NCI-H1694 treated with DMSO at 0.1 percent for 48 hours (cell line): ENCODE measurements around the gene SRMS.

ENCODE experiments used
- DNase-seq: peaks from one replicate; lab custom pipeline; 2025; lab: John Stamatoyannopoulos, UW

Gene SRMS, protein sequence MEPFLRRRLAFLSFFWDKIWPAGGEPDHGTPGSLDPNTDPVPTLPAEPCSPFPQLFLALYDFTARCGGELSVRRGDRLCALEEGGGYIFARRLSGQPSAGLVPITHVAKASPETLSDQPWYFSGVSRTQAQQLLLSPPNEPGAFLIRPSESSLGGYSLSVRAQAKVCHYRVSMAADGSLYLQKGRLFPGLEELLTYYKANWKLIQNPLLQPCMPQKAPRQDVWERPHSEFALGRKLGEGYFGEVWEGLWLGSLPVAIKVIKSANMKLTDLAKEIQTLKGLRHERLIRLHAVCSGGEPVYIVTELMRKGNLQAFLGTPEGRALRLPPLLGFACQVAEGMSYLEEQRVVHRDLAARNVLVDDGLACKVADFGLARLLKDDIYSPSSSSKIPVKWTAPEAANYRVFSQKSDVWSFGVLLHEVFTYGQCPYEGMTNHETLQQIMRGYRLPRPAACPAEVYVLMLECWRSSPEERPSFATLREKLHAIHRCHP

DNA sequence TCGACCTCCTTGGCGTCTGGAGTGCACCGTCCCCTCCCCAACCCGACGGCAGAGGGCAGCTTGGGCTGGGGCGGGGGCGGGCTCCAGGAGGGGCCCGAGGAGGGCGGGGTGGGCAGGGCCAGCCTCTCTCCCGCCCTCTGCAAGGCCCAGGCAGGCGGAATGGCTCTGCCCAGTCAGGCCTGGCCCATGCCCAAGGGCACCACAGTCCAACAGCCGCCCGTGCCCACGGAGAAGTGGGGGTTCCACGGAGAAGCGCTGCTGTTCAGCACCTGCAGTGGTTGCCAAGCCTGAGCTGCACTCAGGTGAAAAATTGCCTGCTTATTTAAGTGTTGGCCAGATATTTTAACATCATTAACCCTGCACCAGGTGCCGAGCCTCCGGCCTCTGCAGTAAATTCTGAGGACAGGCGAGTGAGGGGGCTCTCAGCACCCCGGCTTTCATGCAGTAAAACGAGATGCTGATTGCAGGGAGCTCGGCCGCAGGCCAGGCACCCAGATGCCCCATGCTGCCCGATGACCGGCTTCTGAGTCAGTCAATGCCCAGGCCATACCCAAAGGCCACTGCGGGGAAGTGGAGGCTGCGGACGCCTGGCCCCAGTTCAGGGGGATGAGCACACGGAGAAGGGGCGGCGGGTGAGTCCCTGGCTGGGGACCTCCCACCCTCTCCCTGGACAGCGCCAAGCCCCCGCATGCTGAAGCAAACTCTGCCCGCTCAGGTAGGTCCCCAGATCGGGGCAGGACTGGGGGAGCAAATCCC lies at the start of gene SRMS:
TSS of gene SRMS (minus strand) at position 25 of the 756 bp plus-strand sequence. CDS start 286 bp downstream, outside the sequence.
- no peak for DNase-seq

DNA sequence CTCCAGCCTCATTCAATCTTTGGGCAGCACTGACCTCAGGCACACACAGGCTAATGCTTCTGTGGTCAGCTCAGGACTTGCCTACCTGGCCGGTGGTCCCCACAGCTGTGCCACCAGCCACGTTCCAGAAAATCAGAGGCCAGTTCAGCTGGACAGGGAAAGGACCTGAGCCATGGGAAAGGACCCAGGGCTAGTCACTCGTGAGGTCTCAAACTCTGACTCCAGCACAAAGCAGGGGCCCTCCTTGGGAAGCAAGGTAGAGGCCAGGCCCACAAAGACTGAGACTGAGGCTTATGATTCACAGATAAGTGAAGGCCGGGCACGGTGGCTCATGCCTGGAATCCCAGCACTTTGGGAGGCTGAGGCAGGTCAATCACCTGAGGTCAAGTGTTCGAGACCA lies 48.9 kb upstream of the SRMS start:
- DNase-seq = no peak

DNA sequence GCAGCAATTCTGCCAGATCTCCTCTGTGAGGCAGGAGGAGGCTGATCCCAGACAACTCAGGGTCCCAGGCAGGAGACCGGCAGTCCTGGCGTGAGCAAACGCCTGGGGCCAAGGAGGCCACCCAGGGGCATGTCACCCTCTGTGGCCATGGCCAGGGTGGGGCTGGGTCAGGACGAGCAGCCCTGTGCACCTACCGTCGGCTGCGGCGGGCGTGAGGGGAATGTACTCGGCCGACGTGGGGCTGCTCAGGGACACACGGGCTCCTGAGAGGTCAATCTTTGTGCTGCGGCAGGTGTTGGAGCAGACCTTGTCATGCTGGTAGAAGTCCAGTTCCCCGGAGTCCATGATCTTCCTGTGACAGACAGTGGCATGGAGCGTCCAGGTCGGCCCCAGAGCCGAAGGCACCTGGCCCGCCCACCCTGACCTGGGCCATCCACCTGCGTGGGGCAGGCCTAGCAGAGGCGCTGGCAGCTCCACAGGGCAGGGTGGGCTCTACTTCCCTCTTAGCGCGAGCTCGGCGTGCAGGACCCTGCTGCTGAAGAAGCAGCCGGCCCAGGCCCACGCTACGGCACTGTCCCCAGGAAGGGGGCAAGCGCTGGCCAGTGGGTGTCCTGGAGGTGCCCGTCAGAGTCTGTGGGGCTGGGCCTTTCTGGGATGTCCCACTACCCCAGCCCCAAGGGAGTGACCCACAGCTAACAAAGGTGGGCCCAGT lies 48.0 kb upstream of the SRMS start:
- no peak for DNase-seq

DNA sequence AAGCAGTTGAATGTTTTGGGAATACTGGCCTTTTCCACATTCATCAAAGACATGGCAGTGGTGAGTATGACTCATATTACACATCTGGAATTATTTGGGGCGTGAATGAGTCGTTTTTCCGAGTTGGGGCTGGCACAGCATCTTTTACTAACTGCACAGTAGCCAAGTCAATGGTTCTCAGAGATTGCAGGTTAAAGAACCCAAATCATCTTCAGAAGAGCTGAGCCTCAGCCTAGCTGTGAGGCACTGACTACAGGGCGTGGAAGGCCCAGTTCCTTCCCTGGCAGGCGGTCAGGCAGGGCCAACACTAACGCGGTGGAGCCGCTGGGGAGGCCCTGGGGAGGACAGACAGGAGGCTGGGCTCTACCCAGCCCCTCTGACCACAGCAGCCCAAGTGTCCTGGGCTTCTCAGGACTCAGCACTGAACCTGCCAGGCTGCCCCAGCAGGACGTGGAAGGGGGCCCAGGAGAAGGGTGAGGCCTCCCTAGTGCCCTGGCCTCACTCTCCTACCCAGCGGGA lies 46.6 kb upstream of the SRMS start:
- DNase-seq = no peak

DNA sequence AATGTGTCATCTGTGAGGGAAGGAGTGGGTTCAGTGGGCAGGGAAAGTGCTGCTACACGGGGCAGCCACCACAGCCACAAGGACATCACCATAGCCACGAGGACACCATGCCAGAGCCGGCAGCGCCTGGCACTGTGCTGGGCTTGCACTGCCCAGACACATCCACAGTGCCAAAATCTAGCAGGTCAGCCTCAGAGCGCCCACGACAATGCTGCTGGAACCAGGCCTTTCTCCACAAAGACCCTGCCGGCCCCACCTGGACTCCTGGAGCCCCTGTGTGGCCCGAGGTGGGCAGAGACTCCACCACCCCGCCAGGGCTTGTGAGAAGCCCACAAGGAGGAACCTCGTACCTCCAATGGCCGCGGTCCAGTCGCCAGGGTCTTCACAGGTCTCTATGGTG lies 45.1 kb upstream of the SRMS start:
- no peak for DNase-seq

DNA sequence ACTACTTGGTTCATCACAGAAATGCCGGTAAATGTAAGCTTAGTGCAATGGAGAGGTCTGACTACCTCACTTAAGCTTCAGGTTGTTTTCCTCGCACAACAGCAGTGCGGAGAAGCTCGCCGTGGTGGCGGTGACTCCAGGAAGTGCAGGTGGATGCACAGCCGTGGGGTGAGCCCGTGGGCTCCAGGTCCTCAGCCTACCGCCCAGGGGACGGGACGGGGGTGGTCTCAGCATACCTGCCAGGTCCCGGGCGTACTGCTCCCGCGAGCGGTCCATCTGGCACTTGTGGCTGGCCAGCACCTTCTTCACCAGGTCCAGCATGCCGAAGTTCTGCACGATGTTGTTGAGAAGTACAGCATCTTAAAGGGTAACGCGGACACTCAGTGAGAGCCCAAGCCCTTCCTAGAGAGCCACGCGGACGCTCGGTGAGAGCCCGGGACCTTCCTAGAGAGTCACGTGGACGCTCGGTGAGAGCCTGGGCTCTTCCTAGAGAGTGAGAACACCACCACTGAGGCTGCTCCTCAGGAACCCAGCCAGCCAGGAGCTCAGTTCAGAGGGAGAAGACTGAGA lies 44.3 kb upstream of the SRMS start:
- DNase-seq = no peak

DNA sequence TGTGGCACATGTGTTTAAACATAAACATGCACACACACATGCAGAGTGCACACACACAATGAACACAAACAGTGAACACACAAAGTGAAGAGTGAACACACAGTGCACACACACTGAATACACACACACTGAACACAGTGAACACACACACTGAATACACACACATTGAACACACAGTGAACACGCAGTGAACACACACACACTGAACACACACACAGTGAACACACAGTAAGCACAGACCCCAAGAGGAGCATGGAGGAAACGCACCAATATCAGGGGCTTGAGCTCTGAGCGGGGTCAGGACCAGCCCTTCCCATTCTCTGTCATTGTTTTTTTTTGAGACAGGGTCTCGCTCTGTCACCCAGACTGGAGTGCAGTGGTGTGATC lies 43.6 kb upstream of the SRMS start:
- no peak for DNase-seq

DNA sequence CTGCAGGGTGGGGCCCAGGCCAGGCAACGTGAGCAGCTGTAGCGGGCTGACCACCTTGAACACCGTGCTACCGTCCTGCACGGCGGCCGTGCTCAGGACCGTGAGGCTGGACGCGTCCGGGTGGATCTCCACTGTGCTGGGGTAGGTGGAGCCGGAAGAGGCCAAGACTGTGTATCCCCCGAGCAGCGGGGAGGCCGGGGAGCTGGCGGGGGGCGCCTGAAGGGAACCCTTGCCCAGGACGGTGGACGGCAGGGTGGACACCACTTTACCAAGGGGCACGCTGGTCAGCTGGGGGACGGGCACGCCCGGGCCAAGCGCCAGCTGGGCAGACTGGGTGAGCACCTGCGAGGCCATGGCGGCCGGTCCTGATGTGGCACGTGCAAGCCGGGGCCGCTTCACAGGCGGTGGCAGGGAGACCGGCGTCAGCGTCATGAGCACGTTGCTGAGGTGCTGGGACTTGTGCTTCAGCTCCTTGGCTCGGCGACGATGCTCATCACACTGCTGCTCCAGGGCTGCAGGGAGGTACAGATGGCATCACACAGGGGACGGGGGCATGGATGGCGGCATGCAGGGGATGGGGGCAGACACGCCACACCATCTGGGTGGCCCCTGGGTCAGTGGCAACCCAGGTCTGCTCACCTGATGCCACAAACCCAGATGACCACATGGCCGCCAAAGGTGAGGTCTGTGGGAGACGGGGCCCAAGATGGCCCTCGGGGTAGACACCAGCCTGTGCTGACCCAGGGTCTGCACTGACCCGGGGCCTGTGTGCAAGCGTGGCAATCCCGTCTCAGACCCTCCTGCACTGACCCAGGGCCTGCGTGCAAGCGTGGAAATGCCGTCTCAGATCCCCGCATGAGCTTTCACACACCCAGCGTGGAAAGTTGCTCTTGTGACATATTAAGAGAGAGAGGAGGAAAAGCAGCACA lies 42.9 kb upstream of the SRMS start:
- DNase-seq = no peak

DNA sequence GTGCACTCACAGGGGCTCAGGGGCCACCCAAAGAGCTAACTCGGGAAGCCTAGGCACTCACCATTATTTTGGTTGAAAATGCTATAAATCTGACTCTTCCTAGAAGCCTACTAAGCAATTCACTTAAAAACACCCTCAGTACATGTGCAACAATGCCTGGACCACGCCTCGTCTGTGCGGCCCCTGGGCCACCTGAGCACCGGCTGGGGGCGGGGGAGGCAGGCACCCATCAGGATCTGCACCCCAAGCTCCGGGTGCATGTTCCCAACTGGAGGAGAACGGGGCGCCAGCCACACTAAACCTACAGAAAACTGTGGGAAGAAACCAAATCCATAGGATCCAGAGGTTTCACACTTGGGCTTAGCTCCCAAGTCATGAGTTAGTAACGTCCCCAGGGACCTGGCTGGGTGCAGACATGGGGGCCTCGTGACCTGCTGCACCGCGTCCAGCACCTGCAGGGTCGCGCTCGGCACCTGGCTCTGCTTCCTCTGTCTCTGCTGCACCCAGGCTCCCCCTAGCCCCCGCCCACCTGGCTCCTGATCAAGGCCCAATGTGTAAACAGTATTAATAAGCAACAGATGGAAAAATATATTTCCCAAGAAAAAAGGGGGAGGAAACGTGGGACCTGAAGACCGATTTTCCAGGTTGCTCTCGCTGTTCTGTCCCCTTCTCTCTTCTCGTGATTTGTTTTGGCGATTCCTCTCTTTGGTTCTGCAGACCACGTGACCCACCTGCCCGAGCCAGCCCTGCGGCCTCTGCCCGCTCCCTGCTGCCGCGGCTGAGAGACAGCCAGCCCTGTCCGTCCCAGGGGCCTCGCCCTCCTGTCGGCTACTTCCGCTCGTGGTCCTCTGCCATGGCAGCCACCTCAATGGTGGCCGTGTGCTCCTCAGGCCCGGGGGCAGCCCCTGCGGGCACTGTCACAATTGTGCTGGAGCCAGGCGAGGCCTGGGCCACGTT lies 42.0 kb upstream of the SRMS start:
- no peak for DNase-seq

DNA sequence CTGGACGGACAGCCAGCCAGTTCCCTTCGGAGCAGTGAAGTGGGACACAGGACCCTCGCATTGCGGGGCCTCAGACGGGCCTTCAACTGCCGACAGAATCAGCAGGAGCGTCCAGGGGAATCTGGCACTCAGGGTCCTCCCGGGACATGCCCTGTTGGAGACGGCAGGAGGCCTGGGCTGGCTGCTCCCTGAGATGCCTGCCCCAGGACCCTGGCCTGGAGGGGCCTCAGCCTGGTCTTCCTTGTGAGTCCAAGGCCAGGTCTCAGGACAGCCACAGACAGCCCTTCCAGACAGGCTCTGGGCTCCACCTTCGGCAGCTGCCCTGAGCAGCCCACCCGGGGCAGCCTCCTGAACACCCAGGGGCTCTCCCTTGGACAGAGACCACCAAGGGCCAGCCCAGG lies 41.1 kb upstream of the SRMS start:
- no peak for DNase-seq

DNA sequence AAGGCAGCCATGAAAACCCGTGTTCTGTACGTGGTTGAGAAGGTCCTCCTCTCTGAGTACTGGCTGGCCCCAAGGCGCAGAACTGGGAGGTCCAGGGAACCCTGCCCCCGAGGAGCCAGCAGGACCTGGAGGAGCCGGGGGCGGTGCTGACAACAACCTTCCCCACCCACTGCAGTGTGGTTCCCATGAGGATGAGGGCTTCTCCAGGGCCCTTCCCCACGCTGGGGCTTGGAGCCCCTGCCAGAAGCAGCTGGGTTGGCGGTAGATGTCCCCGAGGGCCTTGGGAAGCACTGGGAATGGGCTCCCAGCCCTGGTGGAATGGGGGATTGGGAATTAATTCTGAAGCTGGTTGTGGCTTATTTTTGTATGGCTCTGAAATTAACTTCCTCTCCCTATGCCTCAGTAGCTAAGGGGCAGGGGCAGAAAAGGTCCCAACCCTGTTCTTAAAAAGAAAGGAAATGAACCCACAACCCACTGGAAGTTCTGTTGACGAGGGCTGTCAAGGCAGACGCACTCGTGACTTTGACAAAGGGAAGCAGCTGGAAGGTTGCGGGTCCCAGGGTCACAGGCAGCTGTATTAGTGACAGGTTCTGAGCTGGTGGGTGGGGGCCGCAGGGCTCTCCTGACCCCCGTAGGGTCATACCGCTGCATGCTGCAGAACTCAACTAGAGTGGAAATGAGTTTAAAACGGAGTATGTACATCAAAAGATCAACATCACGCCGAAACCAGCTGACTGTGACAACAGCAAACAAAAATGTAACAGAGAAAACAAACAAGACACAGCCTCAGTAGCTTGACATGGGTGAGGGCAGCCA lies 40.4 kb upstream of the SRMS start:
- no peak for DNase-seq

DNA sequence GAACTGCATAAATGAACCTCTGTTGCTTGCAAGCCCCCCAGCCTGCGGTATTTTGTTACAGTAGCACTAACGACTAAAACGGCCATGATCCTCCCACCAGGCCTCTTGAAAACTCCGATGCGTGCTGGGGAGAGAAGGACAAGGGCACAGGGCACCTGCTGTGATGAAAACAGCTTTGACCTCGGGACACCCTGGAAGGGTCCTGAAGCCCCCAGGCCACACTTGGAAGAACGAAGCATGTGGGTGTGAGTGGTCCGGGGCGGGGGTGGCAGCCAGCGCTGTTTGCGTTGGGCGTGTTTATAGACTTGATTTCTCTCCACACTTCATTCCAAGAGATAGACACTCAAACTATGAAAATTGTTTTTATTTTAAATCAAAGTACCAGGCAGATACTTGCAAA lies 39.7 kb upstream of the SRMS start:
- no peak for DNase-seq

DNA sequence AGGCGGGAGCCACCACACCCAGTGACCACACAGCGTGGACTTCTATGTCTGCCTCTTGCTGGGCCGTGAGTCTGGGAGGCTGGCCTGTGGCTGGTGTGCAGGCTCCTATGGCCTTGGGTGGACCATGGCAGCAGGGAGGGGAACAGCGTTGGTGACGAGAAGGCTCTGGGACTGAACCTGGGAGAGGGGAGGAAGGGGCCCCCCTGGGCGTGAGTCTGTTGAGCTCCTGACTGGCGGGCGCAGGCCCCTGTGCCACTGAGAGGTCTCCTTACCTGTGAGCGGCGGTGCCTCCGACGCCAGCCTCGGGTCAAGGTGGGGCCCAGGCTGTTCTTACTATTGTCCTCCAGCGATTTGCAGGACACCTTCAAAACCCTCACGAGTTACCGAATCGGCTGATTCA lies 39.2 kb upstream of the SRMS start:
- no peak for DNase-seq

DNA sequence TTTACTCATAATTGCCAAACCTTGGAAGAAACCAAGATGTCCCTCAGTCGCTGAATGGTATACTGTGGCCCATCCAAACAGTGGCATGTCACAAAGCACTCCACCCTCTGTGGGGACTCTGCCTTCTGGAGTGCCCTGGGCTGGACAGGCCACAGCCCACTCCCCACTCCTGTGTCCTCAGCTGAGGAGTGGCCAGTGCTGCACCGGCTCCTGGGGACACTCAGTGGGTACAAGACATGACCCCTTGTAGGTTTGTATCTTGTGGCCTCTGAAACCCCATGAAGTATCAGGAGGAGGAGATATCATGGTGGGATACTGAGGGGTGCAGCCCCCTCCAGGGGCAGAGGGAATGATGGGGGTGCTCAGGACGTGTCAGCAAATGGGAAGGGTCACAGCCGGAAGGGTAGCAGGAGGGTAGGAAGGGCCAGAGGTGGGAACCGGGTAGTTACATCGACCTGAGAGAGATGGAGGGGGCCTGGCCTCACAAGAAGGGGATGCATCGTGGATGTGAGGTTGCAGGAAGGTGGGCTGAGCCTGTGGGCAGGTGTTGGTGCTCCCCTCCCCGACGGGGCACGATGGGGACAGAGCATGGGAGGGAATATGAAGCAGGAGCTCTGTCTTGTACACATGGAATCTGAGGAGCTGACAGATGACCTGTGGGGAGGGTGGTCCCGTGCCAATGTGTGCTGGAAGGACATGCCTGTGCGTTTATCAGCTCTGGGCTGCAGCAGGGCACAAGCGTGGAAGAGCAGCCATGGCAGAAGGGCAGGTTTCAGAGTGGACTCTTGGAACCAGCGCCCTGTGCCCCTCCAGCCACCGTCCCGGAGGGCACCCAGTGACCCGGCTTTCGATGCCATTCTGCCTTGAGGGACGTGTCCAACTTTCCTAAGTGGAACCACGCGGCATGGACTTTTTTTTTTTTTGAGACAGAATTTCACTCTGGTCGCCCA lies 38.3 kb upstream of the SRMS start:
- no peak for DNase-seq

DNA sequence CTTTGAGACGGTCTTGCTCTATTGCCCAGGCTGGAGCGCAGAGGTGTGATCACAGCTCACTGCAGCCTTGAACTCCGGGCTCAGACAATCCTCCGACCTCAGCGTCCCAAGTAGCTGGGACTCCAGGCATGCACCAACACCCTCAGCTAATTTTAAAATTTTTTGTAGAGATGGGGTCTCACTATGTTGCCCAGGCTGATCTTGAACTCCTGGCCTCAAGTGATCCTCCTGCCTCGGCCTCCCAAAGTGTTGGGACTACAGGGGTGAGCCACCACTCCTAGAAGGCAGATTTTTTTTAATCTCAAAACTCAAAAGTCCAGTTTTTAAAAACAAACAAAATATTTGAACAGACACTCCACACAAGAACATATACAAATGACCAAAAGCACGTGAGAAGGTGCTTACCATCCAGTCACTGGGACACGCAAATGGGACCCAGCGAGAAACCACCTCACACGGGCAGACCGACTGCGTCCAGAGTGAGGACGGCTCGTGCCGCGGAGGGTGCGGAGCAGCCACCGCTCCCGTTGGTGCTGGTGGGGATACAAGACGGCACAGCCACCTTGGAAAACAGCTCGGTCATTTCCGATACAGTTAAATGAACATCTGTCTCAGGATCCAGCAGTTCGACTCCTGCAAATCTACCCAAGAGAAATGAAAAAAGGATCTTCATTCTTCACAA lies 35.0 kb upstream of the SRMS start:
- DNase-seq = no peak

DNA sequence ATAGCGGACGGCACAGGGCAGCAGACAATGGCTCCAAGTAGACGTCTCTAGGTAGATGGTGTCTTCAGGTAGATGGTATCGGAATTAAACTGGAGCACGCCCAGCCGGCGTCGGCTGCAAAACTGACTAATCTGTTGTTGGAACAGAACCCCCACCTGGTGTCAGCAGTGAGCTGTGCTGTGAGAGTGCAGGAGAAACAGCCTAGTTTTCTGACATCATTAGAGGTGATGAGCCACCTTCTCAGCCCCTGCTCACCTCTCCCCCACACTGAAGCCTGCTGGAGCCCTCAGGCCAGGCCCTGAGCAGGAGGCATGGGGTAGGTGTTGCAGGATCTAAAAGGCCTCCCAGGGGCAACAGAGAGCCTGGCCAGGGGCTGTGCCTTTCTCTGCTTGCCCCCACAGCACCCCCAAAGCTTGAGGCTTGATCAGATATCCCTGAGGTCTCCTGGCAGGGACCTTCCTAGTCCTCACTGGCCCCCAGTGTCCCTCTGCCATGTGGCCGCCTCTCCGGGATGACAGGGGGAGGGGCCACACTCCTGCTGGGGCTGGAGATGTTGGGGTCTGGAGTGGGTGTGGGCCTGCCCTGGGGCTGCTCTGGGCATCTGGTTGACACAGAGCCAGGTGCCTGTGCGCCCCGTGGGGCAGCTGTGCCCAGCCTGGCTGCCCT lies 33.4 kb upstream of the SRMS start:
- peak; percentile 10 for DNase-seq
